ENCODE results near the gene SEH1L.
"Not testable (repeated sequence)": the region's sequence is repeated elsewhere in the genome, so short reads cannot be mapped to it uniquely, and the experiment has no call there.

Gene SEH1L

GRCh38 chr18:12990641-12990966, 42.8 kb downstream of the SEH1L start:
- no peak for DNase-seq
- in situ Hi-C loops (cut with MboI; ENCODE audit: low pct_unique_long_range_greater_than_20kb, low sequenced_read_pairs), result no loop called here

GRCh38 chr18:12990967-12991820, 43.4 kb downstream of the SEH1L start, which contains the start of gene CEP192:
CEP192 (plus strand) TSS chr18:12991362; CDS start chr18:12999425, 8,063 bp downstream.
- peak; percentile 100 for DNase-seq
- in situ Hi-C loops (cut with MboI; ENCODE audit: low pct_unique_long_range_greater_than_20kb, low sequenced_read_pairs), result no loop called here

- DNase-seq, result no peak
- in situ Hi-C loops (cut with MboI; ENCODE audit: low pct_unique_long_range_greater_than_20kb, low sequenced_read_pairs), result no loop called here
These were observed 44.0 kb downstream of the SEH1L start for GRCh38 chr18:12991821-12992179.

GRCh38 chr18:12993439-12993838, 45.6 kb downstream of the SEH1L start:
- in situ Hi-C loops (cut with MboI; ENCODE audit: low pct_unique_long_range_greater_than_20kb, low sequenced_read_pairs), result no loop called here
- no peak for DNase-seq

- no peak for DNase-seq
- in situ Hi-C loops (cut with MboI; ENCODE audit: low pct_unique_long_range_greater_than_20kb, low sequenced_read_pairs), result no loop called here
These were observed 47.6 kb downstream of the SEH1L start for GRCh38 chr18:12995424-12995823.

- no peak for DNase-seq
- in situ Hi-C loops (cut with MboI; ENCODE audit: low pct_unique_long_range_greater_than_20kb, low sequenced_read_pairs), result no loop called here
These were observed 48.2 kb downstream of the SEH1L start for GRCh38 chr18:12995952-12996477.

- DNase-seq, result no peak
- in situ Hi-C loops (cut with MboI; ENCODE audit: low pct_unique_long_range_greater_than_20kb, low sequenced_read_pairs), result no loop called here
These were observed 49.0 kb downstream of the SEH1L start for GRCh38 chr18:12996661-12997292.

- DNase-seq; in situ Hi-C loops (cut with MboI; ENCODE audit: low pct_unique_long_range_greater_than_20kb, low sequenced_read_pairs): not testable (repeated sequence)
These were observed 49.5 kb downstream of the SEH1L start for GRCh38 chr18:12997330-12997729.

GRCh38 chr18:12998332-12999060, 50.7 kb downstream of the SEH1L start:
- no peak for DNase-seq
- in situ Hi-C loops (cut with MboI; ENCODE audit: low pct_unique_long_range_greater_than_20kb, low sequenced_read_pairs), result no loop called here

GRCh38 chr18:13003466-13003896, 55.7 kb downstream of the SEH1L start:
- peak; percentile 91 for DNase-seq
- in situ Hi-C loops (cut with MboI; ENCODE audit: low pct_unique_long_range_greater_than_20kb, low sequenced_read_pairs), result no loop called here

GRCh38 chr18:13004396-13004795, 56.6 kb downstream of the SEH1L start:
- DNase-seq, result no peak
- in situ Hi-C loops (cut with MboI; ENCODE audit: low pct_unique_long_range_greater_than_20kb, low sequenced_read_pairs), result no loop called here

- in situ Hi-C loops (cut with MboI; ENCODE audit: low pct_unique_long_range_greater_than_20kb, low sequenced_read_pairs), result no loop called here
- DNase-seq, result no peak
These were observed 57.5 kb downstream of the SEH1L start for GRCh38 chr18:13005289-13005688.

GRCh38 chr18:13006531-13007247, 58.9 kb downstream of the SEH1L start:
- peak; percentile 75 for DNase-seq
- in situ Hi-C loops (cut with MboI; ENCODE audit: low pct_unique_long_range_greater_than_20kb, low sequenced_read_pairs), result no loop called here

- DNase-seq, result peak; percentile 72
- in situ Hi-C loops (cut with MboI; ENCODE audit: low pct_unique_long_range_greater_than_20kb, low sequenced_read_pairs), result no loop called here
These were observed 59.4 kb downstream of the SEH1L start for GRCh38 chr18:13007248-13007560.

- no peak for DNase-seq
- in situ Hi-C loops (cut with MboI; ENCODE audit: low pct_unique_long_range_greater_than_20kb, low sequenced_read_pairs), result no loop called here
These were observed 63.9 kb downstream of the SEH1L start for GRCh38 chr18:13011719-13012118.

- DNase-seq, result no peak
- in situ Hi-C loops (cut with MboI; ENCODE audit: low pct_unique_long_range_greater_than_20kb, low sequenced_read_pairs), result no loop called here
These were observed 66.4 kb downstream of the SEH1L start for GRCh38 chr18:13014232-13014631.

- DNase-seq, result no peak
- in situ Hi-C loops (cut with MboI; ENCODE audit: low pct_unique_long_range_greater_than_20kb, low sequenced_read_pairs), result no loop called here
These were observed 67.0 kb downstream of the SEH1L start for GRCh38 chr18:13014818-13015217.

- in situ Hi-C loops (cut with MboI; ENCODE audit: low pct_unique_long_range_greater_than_20kb, low sequenced_read_pairs), result no loop called here
- DNase-seq, result no peak
These were observed 69.5 kb downstream of the SEH1L start for GRCh38 chr18:13017247-13017875.

- in situ Hi-C loops (cut with MboI; ENCODE audit: low pct_unique_long_range_greater_than_20kb, low sequenced_read_pairs), result no loop called here
- DNase-seq, result no peak
These were observed 70.6 kb downstream of the SEH1L start for GRCh38 chr18:13018374-13018773.
